EL (cell line): ENCODE results near the gene LRMDA.

Experiments
- DNase-seq: peaks from one replicate; pipeline ENCODE4 v3.0.0-alpha.2; 2016

Gene LRMDA

GRCh38 chr10:75803121-75803520 is 371.7 kb downstream of the LRMDA start:
- no peak for DNase-seq

- no peak for DNase-seq
Observed at GRCh38 chr10:75803816-75804552, 372.6 kb downstream of the LRMDA start.

- no peak for DNase-seq
Observed at GRCh38 chr10:75806186-75806585, 374.8 kb downstream of the LRMDA start.

- no peak for DNase-seq
Observed at GRCh38 chr10:75807456-75807855, 376.0 kb downstream of the LRMDA start.

- DNase-seq: no peak
Observed at GRCh38 chr10:75809003-75809402, 377.6 kb downstream of the LRMDA start.

- DNase-seq: no peak
Observed at GRCh38 chr10:75814014-75814413, 382.6 kb downstream of the LRMDA start.

GRCh38 chr10:75815066-75815465 is 383.6 kb downstream of the LRMDA start:
- DNase-seq: no peak

- DNase-seq: no peak
Observed at GRCh38 chr10:75817198-75817597, 385.8 kb downstream of the LRMDA start.

GRCh38 chr10:75818552-75818951 is 387.1 kb downstream of the LRMDA start:
- no peak for DNase-seq

- no peak for DNase-seq
Observed at GRCh38 chr10:75825235-75825634, 393.8 kb downstream of the LRMDA start.

- DNase-seq: no peak
Observed at GRCh38 chr10:75825661-75826060, 394.2 kb downstream of the LRMDA start.

GRCh38 chr10:75826846-75827245 is 395.4 kb downstream of the LRMDA start:
- no peak for DNase-seq

- no peak for DNase-seq
Observed at GRCh38 chr10:75827587-75828021, 396.2 kb downstream of the LRMDA start.

GRCh38 chr10:75828413-75828812 is 397.0 kb downstream of the LRMDA start:
- DNase-seq: no peak

- DNase-seq: no peak
Observed at GRCh38 chr10:75836064-75836463, 404.6 kb downstream of the LRMDA start.

- no peak for DNase-seq
Observed at GRCh38 chr10:75838486-75838885, 407.1 kb downstream of the LRMDA start.

GRCh38 chr10:75839020-75839419 is 407.6 kb downstream of the LRMDA start:
- DNase-seq: no peak

GRCh38 chr10:75841266-75841665 is 409.8 kb downstream of the LRMDA start:
- DNase-seq: no peak

- no peak for DNase-seq
Observed at GRCh38 chr10:75845176-75845947, 413.9 kb downstream of the LRMDA start.

- no peak for DNase-seq
Observed at GRCh38 chr10:75847477-75847876, 416.1 kb downstream of the LRMDA start.

- no peak for DNase-seq
Observed at GRCh38 chr10:75851580-75852345, 420.3 kb downstream of the LRMDA start.

- no peak for DNase-seq
Observed at GRCh38 chr10:75852851-75853484, 421.5 kb downstream of the LRMDA start.

GRCh38 chr10:75857269-75857846 is 425.9 kb downstream of the LRMDA start:
- DNase-seq: no peak
